ENCODE data around the gene SUSD2. TPM values are rescaled to one million over a fixed set of nuclear protein-coding genes. Genes with fewer than 3 reads are reported as not detected.

The SUSD2 gene
- total RNA-seq, 4 donors from 2014 or later, result 3.3 to 10.0 (median 4.2) TPM

GRCh38 chr22:24145446-24146193 is 35.7 kb upstream of the SUSD2 start:
- WGBS, result 87% methylated on average over 6 of the region's 9 CpGs
- DNase-seq (ENCODE audit: extremely low spot score), result no peak
- no peaks in the 10 kb centered on the region for H3K27me3 ChIP-seq
- H3K27ac ChIP-seq (replicated peaks in 1 of 4), result peak overlapping the region; percentile 80 to 93 (median 86)
- peaks cover 89 to 100% (median 97%) of the 10 kb centered on the region in 4 donors for H3K4me1 ChIP-seq
- no peaks in the 10 kb centered on the region for H3K9me3 ChIP-seq
- TF ChIP-seq CTCF (IDR thresholded peaks at IDR 0.05) (no peak), POLR2A (IDR thresholded peaks at IDR 0.05; ENCODE audit: low read depth) (no peak), EP300 (IDR thresholded peaks at IDR 0.05) (no peak), POLR2AphosphoS5 (IDR thresholded peaks at IDR 0.05) (no peak)
- H3K36me3 ChIP-seq, result peaks cover 0 to 3% (median 0%) of the 10 kb centered on the region in 4 donors
- intact Hi-C loops (cut with DNase I), result no loop called here
- H3K4me3 ChIP-seq, result peak overlapping the region in 2 of 4 donors; percentile 15 to 24

GRCh38 chr22:24146194-24146616 is 35.1 kb upstream of the SUSD2 start:
- H3K36me3 ChIP-seq, result peaks cover 0 to 3% (median 0%) of the 10 kb centered on the region in 4 donors
- no peaks in the 10 kb centered on the region for H3K9me3 ChIP-seq
- peak overlapping the region; percentile 80 to 93 (median 86) for H3K27ac ChIP-seq (replicated peaks in 1 of 4)
- H3K4me1 ChIP-seq, result peaks cover 85 to 96% (median 91%) of the 10 kb centered on the region in 4 donors
- H3K4me3 ChIP-seq, result peak overlapping the region; percentile 15 to 24 (median 18)
- H3K27me3 ChIP-seq, result no peaks in the 10 kb centered on the region
- DNase-seq (ENCODE audit: extremely low spot score), result no peak
- intact Hi-C loops (cut with DNase I), result no loop called here
- TF ChIP-seq CTCF (IDR thresholded peaks at IDR 0.05) (no peak), POLR2AphosphoS5 (IDR thresholded peaks at IDR 0.05) (peak in 1 of 2 donors; percentile 51)
- WGBS, result 5% methylated on average over 4 of the region's 4 CpGs

- Histone ChIP-seq H3K4me1 (peaks cover 78 to 95% (median 87%) of the 10 kb centered on the region in 4 donors), H3K36me3 (no peaks in the 10 kb centered on the region), H3K27me3 (no peaks in the 10 kb centered on the region), H3K9me3 (no peaks in the 10 kb centered on the region), H3K27ac (replicated peaks in 1 of 4) (peak overlapping the region; percentile 80 to 93 (median 86)), H3K4me3 (peak overlapping the region in 3 of 4 donors; percentile 15 to 24 (median 20))
- intact Hi-C loops (cut with DNase I), result no loop called here
- TF ChIP-seq POLR2AphosphoS5 (IDR thresholded peaks at IDR 0.05) (peak in 1 of 2 donors; percentile 33), POLR2A (IDR thresholded peaks at IDR 0.05; ENCODE audit: low read depth) (no peak)
- no peak for DNase-seq (ENCODE audit: extremely low spot score)
- 21% methylated on average over 3 of the region's 4 CpGs for WGBS
Observed at GRCh38 chr22:24146791-24147353, 34.4 kb upstream of the SUSD2 start.

- H3K27me3 ChIP-seq, result no peaks in the 10 kb centered on the region
- H3K4me3 ChIP-seq, result no peak overlapping the region
- H3K9me3 ChIP-seq, result no peaks in the 10 kb centered on the region
- H3K27ac ChIP-seq (replicated peaks in 1 of 4), result peak overlapping the region; percentile 80 to 93 (median 86)
- no peaks in the 10 kb centered on the region for H3K36me3 ChIP-seq
- TF ChIP-seq POLR2A (IDR thresholded peaks at IDR 0.05; ENCODE audit: low read depth) (no peak), EP300 (IDR thresholded peaks at IDR 0.05) (no peak), POLR2AphosphoS5 (IDR thresholded peaks at IDR 0.05) (no peak), CTCF (IDR thresholded peaks at IDR 0.05) (no peak)
- intact Hi-C loops (cut with DNase I), result no loop called here
- no peak for DNase-seq (ENCODE audit: extremely low spot score)
- peaks cover 71 to 93% (median 80%) of the 10 kb centered on the region in 4 donors for H3K4me1 ChIP-seq
- WGBS, result 64% methylated on average over 2 of the region's 3 CpGs
Observed at GRCh38 chr22:24147666-24148065, 33.6 kb upstream of the SUSD2 start.
